Measurements from ENCODE around the gene LRMDA.

The LRMDA gene

GRCh38 chr10:75476985-75477384 is 45.6 kb downstream of the LRMDA start:
- Histone ChIP-seq H3K9ac (ENCODE audit: low read length) (no peak overlapping the region), H3K36me3 (ENCODE audit: low read length) (no peaks in the 10 kb centered on the region), H3K27ac (ENCODE audit: low read depth, low read length) (no peak overlapping the region), H2AFZ (ENCODE audit: low read depth, low read length, severe bottlenecking) (no peak overlapping the region), H3F3A (ENCODE audit: insufficient read depth) (no peaks in the 10 kb centered on the region), H3K9me2 (replicated peaks; ENCODE audit: insufficient read depth, low read length) (no peaks in the 10 kb centered on the region), H3K79me2 (ENCODE audit: insufficient read depth, low read length) (no peaks in the 10 kb centered on the region), H3K9me3 (ENCODE audit: insufficient read depth, low read length) (no peaks in the 10 kb centered on the region), H3K27me3 (ENCODE audit: low read length) (no peaks in the 10 kb centered on the region), H3K4me3 (ENCODE audit: insufficient read depth, low read length, poor library complexity, severe bottlenecking) (no peak overlapping the region), H3K4me2 (ENCODE audit: low read depth, low read length, poor library complexity, severe bottlenecking) (no peak overlapping the region), H4K20me1 (ENCODE audit: low read depth, low read length) (no peaks in the 10 kb centered on the region)
- no peak for TF ChIP-seq EZH2phosphoT487 (conservative IDR thresholded peaks at IDR 0.05; ENCODE audit: low read length)
- TF ChIP-seq, protein P1, sequence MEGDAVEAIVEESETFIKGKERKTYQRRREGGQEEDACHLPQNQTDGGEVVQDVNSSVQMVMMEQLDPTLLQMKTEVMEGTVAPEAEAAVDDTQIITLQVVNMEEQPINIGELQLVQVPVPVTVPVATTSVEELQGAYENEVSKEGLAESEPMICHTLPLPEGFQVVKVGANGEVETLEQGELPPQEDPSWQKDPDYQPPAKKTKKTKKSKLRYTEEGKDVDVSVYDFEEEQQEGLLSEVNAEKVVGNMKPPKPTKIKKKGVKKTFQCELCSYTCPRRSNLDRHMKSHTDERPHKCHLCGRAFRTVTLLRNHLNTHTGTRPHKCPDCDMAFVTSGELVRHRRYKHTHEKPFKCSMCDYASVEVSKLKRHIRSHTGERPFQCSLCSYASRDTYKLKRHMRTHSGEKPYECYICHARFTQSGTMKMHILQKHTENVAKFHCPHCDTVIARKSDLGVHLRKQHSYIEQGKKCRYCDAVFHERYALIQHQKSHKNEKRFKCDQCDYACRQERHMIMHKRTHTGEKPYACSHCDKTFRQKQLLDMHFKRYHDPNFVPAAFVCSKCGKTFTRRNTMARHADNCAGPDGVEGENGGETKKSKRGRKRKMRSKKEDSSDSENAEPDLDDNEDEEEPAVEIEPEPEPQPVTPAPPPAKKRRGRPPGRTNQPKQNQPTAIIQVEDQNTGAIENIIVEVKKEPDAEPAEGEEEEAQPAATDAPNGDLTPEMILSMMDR (IDR thresholded peaks at IDR 0.05; ENCODE audit: insufficient read depth, low read length, poor library complexity, severe bottlenecking), result no peak

DNA sequence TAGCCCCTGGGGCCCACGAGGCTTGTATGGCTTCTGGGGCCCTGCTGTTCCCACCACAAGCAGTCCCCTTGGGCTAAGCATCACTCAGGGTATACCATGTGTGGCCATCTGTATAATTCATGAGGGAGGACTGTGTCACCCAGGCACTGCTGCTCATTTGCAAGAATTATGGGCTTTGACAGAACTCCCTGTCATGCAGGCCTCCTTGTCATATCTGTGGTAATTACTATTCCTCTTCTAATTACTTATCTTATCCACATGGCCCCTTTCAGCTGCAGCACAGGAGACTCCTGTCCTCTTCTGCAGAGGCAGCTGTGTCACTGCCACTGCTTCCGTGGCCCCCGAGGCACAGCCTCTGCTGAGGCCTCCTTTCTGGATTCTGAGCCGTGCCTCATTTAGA is 46.3 kb downstream of the LRMDA start:
- no peaks in the 10 kb centered on the region for H3F3A ChIP-seq (ENCODE audit: insufficient read depth)
- H3K9me2 ChIP-seq (replicated peaks; ENCODE audit: insufficient read depth, low read length), result no peaks in the 10 kb centered on the region
- no peak overlapping the region for H2AFZ ChIP-seq (ENCODE audit: low read depth, low read length, severe bottlenecking)
- H3K27me3 ChIP-seq (ENCODE audit: low read length), result no peaks in the 10 kb centered on the region
- H3K4me3 ChIP-seq (ENCODE audit: insufficient read depth, low read length, poor library complexity, severe bottlenecking), result no peak overlapping the region
- H3K4me2 ChIP-seq (ENCODE audit: low read depth, low read length, poor library complexity, severe bottlenecking), result no peak overlapping the region
- H4K20me1 ChIP-seq (ENCODE audit: low read depth, low read length), result no peaks in the 10 kb centered on the region
- no peaks in the 10 kb centered on the region for H3K36me3 ChIP-seq (ENCODE audit: low read length)
- H3K9me3 ChIP-seq (ENCODE audit: insufficient read depth, low read length), result no peaks in the 10 kb centered on the region
- no peak for TF ChIP-seq EZH2phosphoT487 (conservative IDR thresholded peaks at IDR 0.05; ENCODE audit: low read length)
- TF ChIP-seq, protein P1 (IDR thresholded peaks at IDR 0.05; ENCODE audit: insufficient read depth, low read length, poor library complexity, severe bottlenecking), result no peak
- H3K27ac ChIP-seq (ENCODE audit: low read depth, low read length), result no peak overlapping the region
- H3K79me2 ChIP-seq (ENCODE audit: insufficient read depth, low read length), result no peaks in the 10 kb centered on the region
- H3K9ac ChIP-seq (ENCODE audit: low read length), result no peak overlapping the region

- Histone ChIP-seq H3K9me3 (ENCODE audit: insufficient read depth, low read length) (no peaks in the 10 kb centered on the region), H3F3A (ENCODE audit: insufficient read depth) (no peaks in the 10 kb centered on the region), H4K20me1 (ENCODE audit: low read depth, low read length) (no peaks in the 10 kb centered on the region), H3K9me2 (replicated peaks; ENCODE audit: insufficient read depth, low read length) (no peaks in the 10 kb centered on the region), H3K9ac (ENCODE audit: low read length) (no peak overlapping the region), H3K27me3 (ENCODE audit: low read length) (no peaks in the 10 kb centered on the region), H2AFZ (ENCODE audit: low read depth, low read length, severe bottlenecking) (no peak overlapping the region), H3K4me2 (ENCODE audit: low read depth, low read length, poor library complexity, severe bottlenecking) (no peak overlapping the region), H3K4me3 (ENCODE audit: insufficient read depth, low read length, poor library complexity, severe bottlenecking) (no peak overlapping the region), H3K79me2 (ENCODE audit: insufficient read depth, low read length) (no peaks in the 10 kb centered on the region), H3K36me3 (ENCODE audit: low read length) (no peaks in the 10 kb centered on the region), H3K27ac (ENCODE audit: low read depth, low read length) (no peak overlapping the region)
- no peak for TF ChIP-seq EZH2phosphoT487 (conservative IDR thresholded peaks at IDR 0.05; ENCODE audit: low read length)
- TF ChIP-seq, protein P1 (IDR thresholded peaks at IDR 0.05; ENCODE audit: insufficient read depth, low read length, poor library complexity, severe bottlenecking), result no peak
These were observed 49.0 kb downstream of the LRMDA start for GRCh38 chr10:75480374-75480773.

All from SU-DHL-6 (cell line).